H1 (cell line): ENCODE data around the gene NAP1L1. TPM values are rescaled to one million over a fixed set of nuclear protein-coding genes. Genes with fewer than 3 reads are reported as not detected.

Experiments
- CTCF ChIA-PET: fragments of 300-600 bp; sonication (Branson Sonifier 250); formaldehyde crosslinking; loops from one replicate; lab custom pipeline; 2021; ENCODE audit not compliant: partially characterized antibody; lab: Charles Lee
- POLR2A ChIA-PET: fragments of 300-600 bp; sonication (Branson Sonifier 250); formaldehyde crosslinking; loops from one replicate; lab custom pipeline; 2021; ENCODE audit warnings: inconsistent platforms; ENCODE audit not compliant: partially characterized antibody; lab: Charles Lee
- DNase-seq, 2 experiments: peaks; one replicate each; pipeline versions ENCODE4 v3.0.0 to v3.0.0-alpha.2; 2010 to 2022; ENCODE audit warnings: low spot score in 2 of 2, low read depth in 1 of 2, mixed read lengths in 1 of 2
- FAIRE-seq: peaks from 2 replicates; lab custom pipeline; 2011; peaks lifted over from hg19 to GRCh38; lab: Jason Lieb, UNC
- H2AFZ ChIP-seq: 2 replicates; pipeline ENCODE4 v1.8.1; 2012; ENCODE audit warnings: low read length, inconsistent platforms
- H2AK5ac ChIP-seq: 2 replicates; pipeline ENCODE4 v1.6.1; 2013; ENCODE audit warnings: low read depth, low read length
- H2BK120ac ChIP-seq: replicated peaks from 2 replicates; pipeline ENCODE3; 2013; ENCODE audit warnings: low read depth, low read length, inconsistent platforms
- H2BK12ac ChIP-seq: 2 replicates; pipeline ENCODE4 v1.6.1; 2013; ENCODE audit warnings: low read depth, low read length
- H2BK15ac ChIP-seq: 2 replicates; pipeline ENCODE4 v1.6.1; 2013; ENCODE audit warnings: low read length
- H2BK20ac ChIP-seq: 2 replicates; pipeline ENCODE4 v1.6.1; 2013; ENCODE audit warnings: low read length
- H2BK5ac ChIP-seq: 2 replicates; pipeline ENCODE4 v1.6.1; 2013; ENCODE audit warnings: low read depth, low read length
- H3K14ac ChIP-seq: 2 replicates; pipeline ENCODE4 v1.6.1; 2013; ENCODE audit warnings: inconsistent platforms; ENCODE audit not compliant: insufficient read length
- H3K18ac ChIP-seq: 2 replicates; pipeline ENCODE4 v1.6.1; 2013; ENCODE audit warnings: low read length; ENCODE audit errors: extremely low read depth
- H3K23ac ChIP-seq: 2 replicates; pipeline ENCODE4 v1.6.1; 2013; ENCODE audit warnings: inconsistent platforms; ENCODE audit not compliant: insufficient read length
- H3K23me2 ChIP-seq: 2 replicates; pipeline ENCODE4 v1.6.1; 2013; ENCODE audit warnings: low read depth, low read length
- H3K27ac ChIP-seq: 2 replicates; pipeline ENCODE4 v1.6.1; 2011; ENCODE audit warnings: low read depth, low read length, inconsistent platforms
- H3K27me3 ChIP-seq, 4 experiments: replicated peaks in 1 of 4; 1 replicate in 1 of 4; 2 replicates in 3 of 4; pipeline versions ENCODE4 v1.6.1 to v1.8.1; 2011 to 2013; ENCODE audit warnings: low read length in 3 of 4, mild to moderate bottlenecking in 3 of 4, inconsistent platforms in 2 of 4, mixed read lengths in 2 of 4, moderate library complexity in 1 of 4; ENCODE audit not compliant: control insufficient read depth in 3 of 4, insufficient read depth in 3 of 4; ENCODE audit errors: extremely low read depth in 1 of 4
- H3K36me3 ChIP-seq, 4 experiments: 2 replicates each; pipeline versions ENCODE4 v1.6.1 to v1.8.1; 2011 to 2013; ENCODE audit warnings: mild to moderate bottlenecking in 4 of 4, low read length in 3 of 4, moderate library complexity in 2 of 4, control low read depth in 1 of 4, inconsistent platforms in 1 of 4; ENCODE audit not compliant: insufficient read depth in 4 of 4, control insufficient read depth in 2 of 4
- H3K4ac ChIP-seq: replicated peaks from 2 replicates; pipeline ENCODE3; 2013; ENCODE audit warnings: low read length, low read depth, mixed read lengths, inconsistent platforms; ENCODE audit not compliant: insufficient read length
- H3K4me1 ChIP-seq, 4 experiments: replicated peaks in 1 of 4; 1 replicate in 1 of 4; 2 replicates in 3 of 4; pipeline versions ENCODE4 v1.6.1 to v1.8.1; 2011 to 2013; ENCODE audit warnings: low read length in 3 of 4, inconsistent platforms in 2 of 4, mixed read lengths in 1 of 4; ENCODE audit not compliant: insufficient read depth in 4 of 4, control insufficient read depth in 3 of 4
- H3K4me2 ChIP-seq, 2 experiments: 2 replicates each; pipeline versions ENCODE4 v1.6.1 to v1.8.1; 2011 to 2013; ENCODE audit warnings: low read depth in 2 of 2, low read length in 2 of 2, control low read depth in 1 of 2, inconsistent platforms in 1 of 2, mild to moderate bottlenecking in 1 of 2; ENCODE audit not compliant: insufficient read depth in 1 of 2
- H3K4me3 ChIP-seq, 4 experiments: fragments of 200-600, 300-600 bp in 1 of 4; sonication (generic), shearing (Covaris generic), sonication (Bioruptor Twin) in 1 of 4; 2 replicates each; pipeline versions ENCODE4 v1.5.1 to v1.8.1; 2011 to 2016; ENCODE audit warnings: low read length in 4 of 4, low read depth in 3 of 4, control low read depth in 2 of 4, inconsistent platforms in 2 of 4, mild to moderate bottlenecking in 2 of 4, mixed read lengths in 1 of 4, moderate library complexity in 1 of 4; ENCODE audit not compliant: insufficient read depth in 2 of 4; ENCODE audit errors: extremely low read depth in 1 of 4
- H3K56ac ChIP-seq: replicated peaks from 2 replicates; pipeline ENCODE3; 2013; ENCODE audit warnings: low read depth, mild to moderate bottlenecking, mixed read lengths, low read length, inconsistent platforms; ENCODE audit not compliant: insufficient read length
- H3K79me1 ChIP-seq: 2 replicates; pipeline ENCODE4 v1.6.1; 2013; ENCODE audit warnings: low read depth, low read length, control low read depth
- H3K79me2 ChIP-seq, 2 experiments: 2 replicates each; pipeline versions ENCODE4 v1.6.1 to v1.8.1; 2012 to 2013; ENCODE audit warnings: low read length in 2 of 2, mild to moderate bottlenecking in 2 of 2, inconsistent platforms in 1 of 2; ENCODE audit not compliant: insufficient read depth in 2 of 2, control insufficient read depth in 1 of 2
- H3K9ac ChIP-seq, 4 experiments: replicated peaks in 1 of 4; 1 replicate in 1 of 4; 2 replicates in 3 of 4; pipeline versions ENCODE4 v1.6.1 to v1.8.1; 2011 to 2013; ENCODE audit warnings: low read depth in 3 of 4, low read length in 3 of 4, control low read depth in 2 of 4, mild to moderate bottlenecking in 2 of 4, moderate library complexity in 2 of 4, inconsistent platforms in 1 of 4; ENCODE audit errors: extremely low read depth in 1 of 4
- H3K9me3 ChIP-seq, 2 experiments: 2 replicates each; pipeline versions ENCODE4 v1.6.1 to v1.8.1; 2012 to 2013; ENCODE audit warnings: mild to moderate bottlenecking in 2 of 2, moderate library complexity in 2 of 2, control low read depth in 1 of 2, inconsistent platforms in 1 of 2, low read depth in 1 of 2, low read length in 1 of 2, mixed read lengths in 1 of 2; ENCODE audit not compliant: insufficient read depth in 2 of 2
- H4K20me1 ChIP-seq, 2 experiments: replicated peaks in 1 of 2; 2 replicates each; pipeline versions ENCODE3 to v1.8.1; 2011 to 2013; ENCODE audit warnings: inconsistent platforms in 2 of 2, low read length in 2 of 2, mild to moderate bottlenecking in 1 of 2; ENCODE audit not compliant: insufficient read depth in 2 of 2, control insufficient read depth in 1 of 2
- H4K5ac ChIP-seq: 2 replicates; pipeline ENCODE4 v1.6.1; 2013; ENCODE audit warnings: low read length, low read depth, mixed read lengths, inconsistent platforms; ENCODE audit not compliant: insufficient read length
- H4K8ac ChIP-seq: 2 replicates; pipeline ENCODE4 v1.8.0; 2013; ENCODE audit warnings: mild to moderate bottlenecking, moderate library complexity, low read length, inconsistent platforms; ENCODE audit not compliant: insufficient read depth; ENCODE audit errors: extremely low read depth
- H4K91ac ChIP-seq: replicated peaks from 2 replicates; pipeline ENCODE3; 2013; ENCODE audit warnings: low read length, mixed read lengths, inconsistent platforms; ENCODE audit not compliant: insufficient read length
- CBX8 ChIP-seq: fragments of 300-800, 300-1000 bp; sonication (generic); IDR thresholded peaks from 2 replicates; pipeline ENCODE4 v1.7.1; 2016; ENCODE audit warnings: low read depth, low read length, borderline replicate concordance
- HDAC2 ChIP-seq, 2 experiments: fragments of 300-600 bp in 1 of 2; sonication (generic) in 1 of 2; IDR thresholded peaks; 2 replicates each; pipeline ENCODE4 v1.6.1; 2011 to 2012; ENCODE audit warnings: low read depth in 2 of 2, low read length in 2 of 2, mild to moderate bottlenecking in 2 of 2, moderate library complexity in 2 of 2, borderline replicate concordance in 1 of 2, inconsistent platforms in 1 of 2
- HDAC6 ChIP-seq: IDR thresholded peaks from one replicate; pipeline ENCODE4 v1.7.1; 2012; ENCODE audit warnings: low read depth, mild to moderate bottlenecking, inconsistent platforms, low read length, moderate library complexity
- PHF8 ChIP-seq: fragments of 200-600 bp; sonication (generic); conservative IDR thresholded peaks from 2 replicates; pipeline ENCODE4 v1.7.1; 2012; ENCODE audit warnings: low read depth, mild to moderate bottlenecking, inconsistent platforms, low read length, moderate library complexity
- RBBP5 ChIP-seq: IDR thresholded peaks from 2 replicates; pipeline ENCODE4 v1.7.1; 2012; ENCODE audit warnings: low read depth, mild to moderate bottlenecking, inconsistent platforms, low read length, moderate library complexity, borderline replicate concordance
- RFX5 ChIP-seq: IDR thresholded peaks from 2 replicates; pipeline ENCODE4 v1.6.1; 2011; ENCODE audit warnings: low read depth, low read length, improper control_type of control experiment, borderline replicate concordance
- RXRA ChIP-seq: IDR thresholded peaks from 2 replicates; pipeline ENCODE4 v1.6.1; 2011; ENCODE audit warnings: low read depth, mild to moderate bottlenecking, low read length, moderate library complexity; ENCODE audit not compliant: insufficient read depth
- SRF ChIP-seq: IDR thresholded peaks from 2 replicates; pipeline ENCODE4 v1.6.1; 2011; ENCODE audit warnings: mild to moderate bottlenecking, low read depth, low read length, moderate library complexity
- ZNF274 ChIP-seq: IDR thresholded peaks from 2 replicates; pipeline ENCODE4 v1.7.0; 2012; ENCODE audit warnings: low read length, borderline replicate concordance; ENCODE audit errors: extremely low read depth
- WGBS, 2 experiments: shearing (Covaris generic) in 1 of 2; methylation state at CpG; one replicate each; pipeline versions ENCODE4 v1.1.6 to v1.1.7; 2013 to 2015; ENCODE audit warnings: low lambda C conversion rate in 2 of 2, mixed read lengths in 2 of 2, inconsistent platforms in 1 of 2, low coverage in 1 of 2, missing lambda C conversion rate in 1 of 2; ENCODE audit not compliant: insufficient replicate concordance in 2 of 2, insufficient coverage in 1 of 2, insufficient read length in 1 of 2; ENCODE audit errors: extremely low coverage in 1 of 2, missing lambda C conversion rate in 1 of 2; 5-methylcytosine and 5-hydroxymethylcytosine counted together
- polyA plus RNA-seq, 7 experiments: library from polyadenylated mRNA; depleted of rRNA in 3 of 7; stranded (reverse) in 5 of 7; unstranded in 2 of 7; fragments of >200 nt in 5 of 7; fragments of 200-250 nt in 2 of 7; gene quantifications; 1 replicate in 5 of 7; 2 replicates in 1 of 7; 4 replicates in 1 of 7; pipeline versions ENCODE4 v1.2.1 to v1.2.3, GENCODE V29; 2011 to 2013; ENCODE audit warnings: missing spikeins in 2 of 7, mixed read lengths in 2 of 7
- total RNA-seq: library from RNA; stranded (reverse); fragmentation: NEBNext Ultra II Directional; extraction: Animal tissue kit (Norgen Biotek cat#: 25700); gene quantifications from 2 replicates; pipeline ENCODE4 v1.2.1, GENCODE V29; 2021

Gene NAP1L1
- total and polyA plus RNA-seq, 2 of the 8 experiments (the other 6 are each of a cell fraction or from before 2014, with no cell fraction given) = 202 to 1,159 TPM

GRCh38 chr12:76024102-76024781, 60.2 kb downstream of the NAP1L1 start:
- H3K23me2 ChIP-seq = no peaks in the 10 kb centered on the region
- no peak overlapping the region for H3K27ac ChIP-seq
- H3K14ac ChIP-seq = no peak overlapping the region
- TF ChIP-seq CBX8 (no peak), SRF (no peak), RXRA (no peak), PHF8 (no peak), HDAC6 (no peak), ZNF274 (no peak), RBBP5 (no peak), RFX5 (no peak), HDAC2 (IDR thresholded peaks at IDR 0.05; ENCODE audit: borderline replicate concordance in 1 of 2, low read depth in 2 of 2, low read length in 2 of 2) (no peak)

More at GRCh38 chr12:76024102-76024781, 60.2 kb downstream of the NAP1L1 start:
- Histone ChIP-seq H2BK20ac (no peak overlapping the region), H3K36me3 (peaks cover 0 to 18% (median 0%) of the 10 kb centered on the region in 4 experiments; a peak in 1 of 8 replicates), H2BK15ac (no peak overlapping the region), H2AK5ac (no peak overlapping the region), H4K20me1 (no peaks in the 10 kb centered on the region), H3K79me1 (no peaks in the 10 kb centered on the region), H2BK12ac (no peak overlapping the region), H4K5ac (no peak overlapping the region), H2BK120ac (no peak overlapping the region), H3K56ac (no peak overlapping the region), H4K91ac (no peak overlapping the region), H3K18ac (no peak overlapping the region), H3K23ac (no peak overlapping the region), H3K4me3 (no peak overlapping the region), H3K9ac (no peak overlapping the region), H4K8ac (no peak overlapping the region), H3K4ac (no peak overlapping the region), H3K4me2 (no peak overlapping the region), H2BK5ac (no peak overlapping the region), H3K4me1 (peaks cover 4 to 15% (median 10%) of the 10 kb centered on the region in 4 experiments; a peak in 6 of 7 replicates), H3K27me3 (no peaks in the 10 kb centered on the region), H2AFZ (no peak overlapping the region), H3K9me3 (no peaks in the 10 kb centered on the region), H3K79me2 (peaks cover 0 to 17% of the 10 kb centered on the region in 2 experiments; a peak in 2 of 4 replicates)
- DNase-seq (no peak), FAIRE-seq (no peak)
- ChIA-PET CTCF (interaction anchor here (0.5 to 1.2 kb wide), 6 partner anchors 9 to 1042 kb away, joined by 3 to 4 read pairs (median 3); no protein-coding TSS in a partner anchor), POLR2A (interaction anchor here (0.6 to 1.0 kb wide), 6 partner anchors 17 to 1830 kb away, joined by 3 to 4 read pairs (median 3); no protein-coding TSS in a partner anchor)
- WGBS, 2 experiments = 95% methylated on average over 8 of the region's 8 CpGs; no CpG with 5 or more reads in 1 of the 2 experiments
